ENCODE measurements around the gene LSM7. TPM values are rescaled to one million over a fixed set of nuclear protein-coding genes. Genes with fewer than 3 reads are reported as not detected.
"Not testable (repeated sequence)": the region's sequence is repeated elsewhere in the genome, so short reads cannot be mapped to it uniquely, and the experiment has no call there.

Gene LSM7
- total RNA-seq, 1 donor from 2014 or later: 190 TPM

DNA sequence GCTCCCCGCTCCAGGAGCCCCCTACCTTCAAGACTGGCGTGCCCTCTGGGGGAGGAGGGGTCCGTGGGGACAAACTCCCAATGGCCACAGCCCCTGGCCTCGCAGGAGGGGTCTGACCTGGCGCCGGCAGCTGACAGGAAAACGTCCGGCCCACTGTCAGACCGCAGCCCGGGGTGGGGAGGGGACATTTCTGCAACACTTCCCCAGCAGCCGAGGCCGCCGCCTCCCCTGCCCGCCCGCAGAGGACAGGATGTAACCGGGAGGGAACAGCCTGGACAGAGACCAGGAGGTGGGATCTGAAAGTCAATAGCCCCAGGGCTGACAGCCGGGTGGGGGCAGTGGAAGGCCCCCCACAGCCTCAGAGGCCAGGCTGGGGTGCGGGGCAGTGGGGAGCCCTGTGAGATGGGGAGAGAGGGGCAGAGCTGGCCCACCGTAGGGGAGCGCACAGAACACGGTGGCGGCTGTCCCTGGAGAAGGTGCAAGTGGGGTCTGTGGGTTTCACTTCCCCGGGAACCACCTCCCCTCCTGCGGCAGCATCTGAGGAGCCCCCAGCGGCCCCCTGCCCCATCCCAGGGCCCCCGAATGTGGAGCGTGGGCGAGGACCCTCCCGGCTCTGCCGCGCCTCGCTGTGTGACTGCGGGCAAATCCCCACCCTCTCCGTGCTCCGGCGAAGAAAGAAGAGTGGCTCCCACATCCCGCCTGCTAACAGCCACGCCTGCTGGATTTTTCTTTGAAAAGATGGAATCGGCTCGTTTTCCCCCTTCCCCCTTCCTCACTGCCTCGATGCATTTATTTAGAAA lies 46.1 kb downstream of the LSM7 start, which contains the start of gene PEAK3:
PEAK3 (minus strand) TSS at position 114 of the 800 bp plus-strand sequence. CDS start 1,244 bp downstream, outside the sequence.
- peak; percentile 84 for DNase-seq
- intact Hi-C loops (cut with micrococcal nuclease): no loop called here

GRCh38 chr19:2281265-2282061 lies 46.9 kb downstream of the LSM7 start:
- H3K4me1 Mint-ChIP-seq: peaks cover 11% of the 10 kb centered on the region
- H3K36me3 Mint-ChIP-seq (ENCODE audit: low read depth); H3K27me3 Mint-ChIP-seq; DNase-seq; H3K9me3 Mint-ChIP-seq; intact Hi-C loops (cut with micrococcal nuclease); H3K27ac Mint-ChIP-seq: not testable (repeated sequence)
- H3K4me3 Mint-ChIP-seq: peak overlapping the region; percentile 73

More for the DNA sequence above, 46.1 kb downstream of the LSM7 start, which contains the start of gene PEAK3:
- Mint-ChIP-seq H3K27ac (peak within 1 kb of the TSS; percentile 62), H3K36me3 (ENCODE audit: low read depth) (no peaks in the 10 kb centered on the region), H3K4me3 (peak within 1 kb of the TSS; percentile 73), H3K9me3 (no peaks in the 10 kb centered on the region), H3K27me3 (peaks cover 2% of the 10 kb centered on the region), H3K4me1 (peaks cover 9% of the 10 kb centered on the region)

DNA sequence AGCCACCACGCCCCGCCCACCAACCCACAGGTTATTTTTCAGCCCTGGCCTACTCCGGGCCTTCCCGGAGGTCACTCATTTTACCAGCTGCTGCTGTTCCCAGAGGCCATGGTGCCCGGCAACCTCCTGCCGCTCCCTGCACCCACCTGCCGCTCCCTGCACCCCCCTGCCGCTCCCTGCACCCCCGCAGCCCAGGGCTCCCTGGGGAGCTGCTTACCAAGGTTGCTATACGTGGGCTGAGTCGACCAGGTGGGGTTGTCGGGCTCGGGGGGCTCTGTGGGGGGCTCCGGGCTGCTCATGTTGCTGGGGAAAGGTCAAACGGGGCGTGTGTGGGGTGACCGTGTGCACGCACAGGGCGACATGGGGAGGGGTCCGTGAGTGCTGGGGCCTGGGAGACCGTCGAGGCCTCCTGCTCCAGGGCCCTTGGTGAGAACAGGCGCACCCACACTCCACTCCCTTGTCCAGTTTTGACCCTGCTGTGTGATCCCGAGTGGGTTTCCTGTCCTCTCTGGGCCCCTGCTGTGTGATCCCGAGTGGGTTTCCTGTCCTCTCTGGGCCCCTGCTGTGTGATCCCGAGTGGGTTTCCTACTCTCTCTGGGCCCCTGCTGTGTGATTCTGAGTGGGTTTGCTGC lies 47.6 kb downstream of the LSM7 start:
- peaks cover 11% of the 10 kb centered on the region for H3K4me1 Mint-ChIP-seq
- no peak overlapping the region for H3K4me3 Mint-ChIP-seq
- no peaks in the 10 kb centered on the region for H3K9me3 Mint-ChIP-seq
- H3K27ac Mint-ChIP-seq: no peak overlapping the region
- intact Hi-C loops (cut with micrococcal nuclease): no loop called here
- no peaks in the 10 kb centered on the region for H3K36me3 Mint-ChIP-seq (ENCODE audit: low read depth)
- peaks cover 2% of the 10 kb centered on the region for H3K27me3 Mint-ChIP-seq
- DNase-seq: no peak

DNA sequence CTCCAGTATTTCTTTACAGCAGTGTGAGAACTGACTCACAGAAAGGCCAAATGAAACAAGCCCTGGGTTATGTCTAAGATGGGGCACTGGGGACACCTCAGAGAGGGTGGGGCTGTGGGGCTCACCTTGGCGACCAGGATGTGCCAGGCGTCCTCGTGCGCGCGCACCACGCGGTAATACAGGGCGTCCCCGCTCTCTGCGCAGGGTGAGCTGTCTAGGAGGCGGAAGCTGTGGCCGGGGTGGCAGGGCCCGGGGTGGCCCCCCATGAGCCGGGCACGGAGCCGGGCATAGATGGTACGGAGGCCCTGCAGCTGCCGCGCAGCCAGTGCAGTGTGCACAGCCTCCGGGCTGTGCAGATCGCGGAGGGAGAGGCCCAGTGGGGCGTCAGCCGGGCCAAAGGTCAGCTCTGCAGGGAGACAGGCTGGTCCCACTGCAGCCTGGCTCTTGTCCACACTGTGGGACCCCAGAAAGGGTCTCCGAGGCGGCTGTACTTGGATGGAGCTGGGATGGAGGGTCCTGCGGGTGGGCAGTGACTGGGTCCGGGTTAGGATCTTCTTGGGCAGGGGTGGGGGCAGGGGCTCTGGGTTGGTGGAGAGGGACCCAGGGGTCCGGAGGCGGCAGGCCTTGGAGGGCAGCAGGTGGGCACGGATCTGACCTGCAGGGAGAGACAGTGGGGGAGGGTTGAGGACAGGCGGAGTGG lies 49.8 kb downstream of the LSM7 start:
- H3K36me3 Mint-ChIP-seq (ENCODE audit: low read depth): peaks cover 12% of the 10 kb centered on the region
- H3K27me3 Mint-ChIP-seq: peaks cover 2% of the 10 kb centered on the region
- no peak overlapping the region for H3K27ac Mint-ChIP-seq
- H3K4me1 Mint-ChIP-seq: peaks cover 23% of the 10 kb centered on the region
- intact Hi-C loops (cut with micrococcal nuclease): loop anchor here (10.0 kb wide), 1 partner anchor 116 kb away; no protein-coding TSS in a partner anchor
- peak; percentile 58 for DNase-seq
- H3K9me3 Mint-ChIP-seq: no peaks in the 10 kb centered on the region
- no peak overlapping the region for H3K4me3 Mint-ChIP-seq

DNA sequence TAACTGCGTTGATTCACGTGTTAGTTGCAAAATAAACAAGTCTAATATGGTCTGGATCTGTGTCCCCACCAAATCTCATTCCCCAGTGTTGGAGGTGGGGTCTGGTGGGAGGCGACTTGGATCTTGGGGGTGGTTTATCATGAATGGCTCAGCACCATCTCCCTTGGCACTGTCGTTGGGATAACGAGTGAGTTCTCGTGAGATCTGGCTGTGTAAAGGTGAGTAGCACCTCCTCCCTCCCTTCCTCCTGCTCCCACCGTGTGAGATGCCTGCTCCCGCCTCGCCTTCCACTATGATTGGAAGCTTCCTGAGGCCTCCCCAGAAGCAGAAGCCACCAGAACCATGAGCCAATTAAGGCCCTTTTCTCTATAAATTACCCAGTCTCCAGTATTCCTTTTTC lies 51.2 kb downstream of the LSM7 start:
- Mint-ChIP-seq H3K27me3 (no peaks in the 10 kb centered on the region), H3K4me1 (peaks cover 26% of the 10 kb centered on the region), H3K36me3 (ENCODE audit: low read depth) (peaks cover 22% of the 10 kb centered on the region), H3K27ac (no peak overlapping the region), H3K4me3 (no peak overlapping the region), H3K9me3 (no peaks in the 10 kb centered on the region)
- intact Hi-C loops (cut with micrococcal nuclease): loop anchor here (10.0 kb wide), 1 partner anchor 118 kb away; no protein-coding TSS in a partner anchor
- no peak for DNase-seq

GRCh38 chr19:2276429-2276986 lies 51.9 kb downstream of the LSM7 start:
- Mint-ChIP-seq H3K9me3 (no peaks in the 10 kb centered on the region), H3K36me3 (ENCODE audit: low read depth) (peaks cover 26% of the 10 kb centered on the region), H3K27ac (no peak overlapping the region), H3K4me3 (no peak overlapping the region), H3K27me3 (no peaks in the 10 kb centered on the region), H3K4me1 (peaks cover 25% of the 10 kb centered on the region)
- DNase-seq: no peak
- intact Hi-C loops (cut with micrococcal nuclease): loop anchor here (10.0 kb wide), 1 partner anchor 118 kb away; no protein-coding TSS in a partner anchor

GRCh38 chr19:2275588-2276428 lies 52.6 kb downstream of the LSM7 start:
- intact Hi-C loops (cut with micrococcal nuclease): loop anchor here (10.0 kb wide), 1 partner anchor 119 kb away; no protein-coding TSS in a partner anchor
- H3K4me1 Mint-ChIP-seq: peaks cover 27% of the 10 kb centered on the region
- no peaks in the 10 kb centered on the region for H3K9me3 Mint-ChIP-seq
- no peak overlapping the region for H3K4me3 Mint-ChIP-seq
- no peaks in the 10 kb centered on the region for H3K27me3 Mint-ChIP-seq
- peaks cover 30% of the 10 kb centered on the region for H3K36me3 Mint-ChIP-seq (ENCODE audit: low read depth)
- no peak for DNase-seq
- H3K27ac Mint-ChIP-seq: no peak overlapping the region

- H3K27ac Mint-ChIP-seq: peak overlapping the region; percentile 20
Observed at GRCh38 chr19:2274931-2275535, 53.4 kb downstream of the LSM7 start.

GRCh38 chr19:2274185-2274711 lies 54.1 kb downstream of the LSM7 start:
- Mint-ChIP-seq H3K27ac (peak overlapping the region; percentile 75), H3K27me3 (no peaks in the 10 kb centered on the region), H3K36me3 (ENCODE audit: low read depth) (peaks cover 41% of the 10 kb centered on the region), H3K4me1 (peaks cover 27% of the 10 kb centered on the region), H3K9me3 (no peaks in the 10 kb centered on the region), H3K4me3 (peak overlapping the region; percentile 84)
- intact Hi-C loops (cut with micrococcal nuclease): loop anchor here (5.0 to 10.0 kb wide), 2 partner anchors 121 to 338 kb away; no protein-coding TSS in a partner anchor
- peak; percentile 67 for DNase-seq

More at GRCh38 chr19:2274931-2275535, 53.4 kb downstream of the LSM7 start:
- Mint-ChIP-seq H3K9me3 (no peaks in the 10 kb centered on the region), H3K4me3 (peak overlapping the region; percentile 37), H3K27me3 (no peaks in the 10 kb centered on the region), H3K36me3 (ENCODE audit: low read depth) (peaks cover 34% of the 10 kb centered on the region), H3K4me1 (peaks cover 27% of the 10 kb centered on the region)
- peak; percentile 87 for DNase-seq
- intact Hi-C loops (cut with micrococcal nuclease): loop anchor here (5.0 to 10.0 kb wide), 2 partner anchors 120 to 337 kb away; no protein-coding TSS in a partner anchor

GRCh38 chr19:2273356-2274184 lies 54.8 kb downstream of the LSM7 start:
- peak; percentile 95 for DNase-seq
- intact Hi-C loops (cut with micrococcal nuclease): loop anchor here (1.0 to 10.0 kb wide), 3 partner anchors 37 to 339 kb away; partner anchors contain the start of genes PLEKHJ1 and SF3A2
- Mint-ChIP-seq H3K4me3 (peak overlapping the region; percentile 84), H3K36me3 (ENCODE audit: low read depth) (peaks cover 41% of the 10 kb centered on the region), H3K9me3 (no peaks in the 10 kb centered on the region), H3K27me3 (no peaks in the 10 kb centered on the region), H3K27ac (peak overlapping the region; percentile 75), H3K4me1 (peaks cover 27% of the 10 kb centered on the region)

Data from activated CD4-positive, alpha-beta T cell treated with anti-CD3 and anti-CD28 coated beads, Interleukin-2, amount 10 ng/mL, durations not matched to agents 24 days and 14 days (primary cell).